Lung (tissue), 12 donors: ENCODE data around the gene IPO9. TPM values are rescaled to one million over a fixed set of nuclear protein-coding genes. Genes with fewer than 3 reads are reported as not detected.

Experiments
- ATAC-seq: fragments of 200-7000 bp; cut with Tn5 transposase; one replicate; pipeline ENCODE4 v1.9.1; 2020; ENCODE audit warnings: moderate number of reproducible peaks; ENCODE audit not compliant: insufficient read depth, low FRiP score
- DNase-seq, 3 donors: peaks; one replicate each; pipeline ENCODE4 v3.0.0-alpha.2; 2013 to 2017
- H3K27ac ChIP-seq, 2 donors: one replicate each; pipeline ENCODE4 v1.5.1; 2013; ENCODE audit warnings: mild to moderate bottlenecking in 2 of 2, moderate library complexity in 2 of 2, control low read depth in 1 of 2, inconsistent platforms in 1 of 2, low read depth in 1 of 2, low read length in 1 of 2
- H3K27me3 ChIP-seq, 3 donors: one replicate each; pipeline ENCODE4 v1.5.1; 2013; ENCODE audit warnings: low read length in 2 of 3; ENCODE audit not compliant: control insufficient read depth in 3 of 3, insufficient read depth in 3 of 3
- H3K36me3 ChIP-seq, 4 donors: one replicate each; pipeline ENCODE4 v1.5.1; 2013; ENCODE audit warnings: low read length in 4 of 4, mild to moderate bottlenecking in 1 of 4, moderate library complexity in 1 of 4; ENCODE audit not compliant: control insufficient read depth in 4 of 4, insufficient read depth in 4 of 4
- H3K4me1 ChIP-seq, 5 donors: one replicate each; pipeline ENCODE4 v1.5.1; 2013; ENCODE audit warnings: low read length in 5 of 5, mild to moderate bottlenecking in 2 of 5, moderate library complexity in 1 of 5; ENCODE audit not compliant: control insufficient read depth in 5 of 5, insufficient read depth in 5 of 5
- H3K4me3 ChIP-seq: one replicate; pipeline ENCODE4 v1.5.1; 2013; ENCODE audit warnings: mild to moderate bottlenecking, control low read depth, moderate library complexity
- H3K9ac ChIP-seq, 2 donors: one replicate each; pipeline ENCODE4 v1.5.1; 2013; ENCODE audit warnings: low read length in 2 of 2, control low read depth in 1 of 2; ENCODE audit not compliant: insufficient read depth in 1 of 2
- H3K9me3 ChIP-seq, 4 donors: one replicate each; pipeline ENCODE4 v1.5.1; 2013; ENCODE audit warnings: low read length in 3 of 4, mild to moderate bottlenecking in 1 of 4, moderate library complexity in 1 of 4; ENCODE audit not compliant: control insufficient read depth in 4 of 4, insufficient read depth in 3 of 4
- CTCF ChIP-seq: IDR thresholded peaks from 2 replicates; pipeline ENCODE4 v1.5.1; 2012; ENCODE audit warnings: mild to moderate bottlenecking; ENCODE audit errors: control extremely low read depth, extremely low read depth
- whole genome bisulfite sequencing, 2 donors: extraction: QIAGEN DNeasy Blood & Tissue Kit; methylation state at CpG; one replicate each; pipeline ENCODE4 v1.1.7; 2013; 5-methylcytosine and 5-hydroxymethylcytosine counted together
- polyA plus RNA-seq, 2 donors: library from polyadenylated mRNA; stranded (reverse); fragments of 200-250 nt; gene quantifications; one replicate each; pipeline ENCODE4 v1.2.1, GENCODE V29; 2013
- total RNA-seq, 2 donors: library from RNA; depleted of rRNA in 1 of 2; stranded (reverse); fragments of >200 nt in 1 of 2; gene quantifications; one replicate each; pipeline ENCODE4 v1.2.1, GENCODE V29; 2014 to 2021
- donor health status: control.
- donor health status: control.
- donor health status: Bipolar disorder and iron deficiency.
- donor health status: healthy.
- donor health status: DM: yes; HTN: yes; CAD: no.

Gene IPO9
- total and polyA plus RNA-seq, 4 donors = 16.7 to 52.3 (median 30.8) TPM

- 83 to 84% methylated on average over 7 of the region's 7 CpGs for WGBS, 2 donors
- Histone ChIP-seq H3K4me3 (no peak overlapping the region), H3K9ac (no peak overlapping the region), H3K9me3 (no peaks in the 10 kb centered on the region), H3K36me3 (peaks cover 12 to 36% (median 23%) of the 10 kb centered on the region in 4 donors), H3K27ac (no peak overlapping the region), H3K4me1 (peaks cover 0 to 2% (median 0%) of the 10 kb centered on the region in 5 donors), H3K27me3 (no peaks in the 10 kb centered on the region)
- DNase-seq (no peak), ATAC-seq (no peak)
- no peak for TF ChIP-seq CTCF
Observed at GRCh38 chr1:201861448-201861847, 32.5 kb downstream of the IPO9 start.

- Histone ChIP-seq H3K9me3 (no peaks in the 10 kb centered on the region), H3K9ac (no peak overlapping the region), H3K36me3 (peaks cover 46 to 57% (median 48%) of the 10 kb centered on the region in 4 donors), H3K27me3 (no peaks in the 10 kb centered on the region), H3K27ac (no peak overlapping the region), H3K4me1 (no peaks in the 10 kb centered on the region), H3K4me3 (no peak overlapping the region)
- ATAC-seq (no peak), DNase-seq (no peak)
- 93 to 95% methylated on average over 10 of the region's 10 CpGs for WGBS, 2 donors
- no peak for TF ChIP-seq CTCF
Observed at GRCh38 chr1:201870397-201870796, 41.4 kb downstream of the IPO9 start.

- Histone ChIP-seq H3K27ac (no peak overlapping the region), H3K4me1 (peaks cover 0 to 3% (median 0%) of the 10 kb centered on the region in 5 donors), H3K27me3 (no peaks in the 10 kb centered on the region), H3K36me3 (peaks cover 39 to 49% (median 45%) of the 10 kb centered on the region in 4 donors), H3K9ac (no peak overlapping the region), H3K9me3 (no peaks in the 10 kb centered on the region), H3K4me3 (no peak overlapping the region)
- WGBS, 2 donors = 98 to 100% methylated on average over 1 of the region's 1 CpG
- no peak for TF ChIP-seq CTCF
- no peak for ATAC-seq
- DNase-seq = no peak
Observed at GRCh38 chr1:201874672-201875071, 45.7 kb downstream of the IPO9 start.
